AG08396 (cell line): ENCODE results near the gene HECTD2.
"Not testable (repeated sequence)": the region's sequence is repeated elsewhere in the genome, so short reads cannot be mapped to it uniquely, and the experiment has no call there.

ENCODE experiments used
- DNase-seq: peaks from one replicate; pipeline ENCODE4 v3.0.0; 2012; ENCODE audit warnings: low spot score, mixed read lengths

The HECTD2 gene

GRCh38 chr10:91412354-91413087 is 2.4 kb downstream of the HECTD2 start:
- no peak for DNase-seq

GRCh38 chr10:91415816-91416215 is 5.7 kb downstream of the HECTD2 start:
- no peak for DNase-seq

DNA sequence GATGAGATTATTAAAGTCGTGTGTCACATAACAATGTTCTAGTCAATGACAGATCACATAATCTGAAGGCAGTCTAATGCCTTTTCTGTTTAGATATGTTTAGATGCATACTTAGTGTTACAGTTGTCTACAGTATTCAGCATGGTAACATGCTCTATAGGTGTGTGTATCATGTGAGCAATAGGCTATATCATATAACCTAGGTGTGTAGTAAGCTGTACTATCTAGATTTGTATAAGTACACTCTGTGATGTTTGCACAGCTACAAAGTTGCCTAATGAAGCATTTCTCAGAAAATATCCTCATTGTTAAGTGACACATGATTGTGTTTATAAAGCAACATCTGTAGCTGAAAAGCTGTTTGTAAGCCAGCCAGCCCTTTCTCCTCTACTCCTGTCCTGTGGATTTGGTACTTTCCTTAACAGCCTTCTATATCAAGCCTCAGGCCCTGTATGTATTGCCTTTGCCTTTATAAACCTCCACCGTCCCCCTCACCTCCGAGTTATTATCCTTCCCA is 6.3 kb downstream of the HECTD2 start:
- DNase-seq: no peak

DNA sequence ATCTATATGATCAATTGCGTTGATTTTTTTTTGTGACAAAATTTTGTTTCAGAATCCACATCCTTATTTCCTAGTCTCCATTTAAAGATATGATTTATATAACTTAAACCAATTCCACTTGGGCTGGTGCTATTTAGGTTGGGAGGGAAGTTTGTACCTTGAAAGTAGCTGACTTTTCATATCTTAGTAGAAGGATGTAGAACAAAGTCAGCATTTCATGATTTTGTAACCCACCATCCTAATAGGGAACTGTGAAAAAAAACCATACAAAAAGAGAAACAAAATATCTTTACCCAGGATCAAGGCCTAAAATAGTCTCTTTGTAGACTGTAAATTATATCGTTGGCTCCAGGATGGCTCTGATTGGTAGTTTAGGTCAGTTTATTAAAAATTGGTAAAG is 8.3 kb downstream of the HECTD2 start:
- no peak for DNase-seq

DNA sequence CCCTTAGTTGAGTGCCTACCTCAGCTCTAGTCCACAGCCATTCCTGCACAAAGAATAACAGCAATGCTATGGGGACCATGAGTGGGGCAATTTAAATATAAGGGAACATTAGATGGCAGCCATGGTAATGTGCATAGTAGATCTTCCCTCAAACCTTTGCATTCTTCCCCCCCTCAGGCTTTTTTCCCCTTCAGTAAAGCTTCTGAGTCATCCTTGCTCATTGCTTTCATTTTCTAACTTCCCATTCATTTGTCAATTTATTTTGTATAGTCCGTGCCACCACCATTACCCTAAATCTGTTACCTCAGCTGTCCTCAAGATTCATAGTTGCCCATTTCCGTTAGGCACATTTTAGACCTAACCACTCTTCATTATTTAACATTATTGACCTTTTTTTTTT is 10.7 kb downstream of the HECTD2 start:
- DNase-seq: no peak

GRCh38 chr10:91422915-91423314 is 12.8 kb downstream of the HECTD2 start:
- DNase-seq: no peak

- no peak for DNase-seq
Measured at GRCh38 chr10:91424016-91424415, 13.9 kb downstream of the HECTD2 start.

DNA sequence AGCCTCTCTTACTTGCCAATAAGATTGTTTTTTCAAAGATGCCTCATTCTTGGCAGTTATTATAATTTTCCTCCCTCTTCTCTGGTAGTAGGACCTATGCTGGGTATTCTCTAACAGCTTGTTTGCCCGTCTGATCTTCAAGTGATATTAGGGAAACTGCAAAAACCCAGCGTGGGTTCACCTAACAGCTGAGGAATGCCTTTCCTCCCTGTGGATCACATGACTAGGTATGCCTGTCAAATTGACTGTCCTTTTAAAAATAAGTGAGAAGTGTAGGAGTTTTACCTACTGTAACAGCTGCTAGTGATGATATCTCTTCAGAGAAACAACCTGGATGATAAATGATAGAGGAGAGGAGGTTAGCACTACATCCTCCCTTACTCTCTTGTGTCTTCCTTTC is 22.0 kb downstream of the HECTD2 start:
- DNase-seq: no peak

GRCh38 chr10:91433620-91434019 is 23.5 kb downstream of the HECTD2 start:
- no peak for DNase-seq

GRCh38 chr10:91434041-91434440 is 23.9 kb downstream of the HECTD2 start:
- DNase-seq: no peak

- DNase-seq: no peak
Measured at GRCh38 chr10:91435241-91435640, 25.1 kb downstream of the HECTD2 start.

DNA sequence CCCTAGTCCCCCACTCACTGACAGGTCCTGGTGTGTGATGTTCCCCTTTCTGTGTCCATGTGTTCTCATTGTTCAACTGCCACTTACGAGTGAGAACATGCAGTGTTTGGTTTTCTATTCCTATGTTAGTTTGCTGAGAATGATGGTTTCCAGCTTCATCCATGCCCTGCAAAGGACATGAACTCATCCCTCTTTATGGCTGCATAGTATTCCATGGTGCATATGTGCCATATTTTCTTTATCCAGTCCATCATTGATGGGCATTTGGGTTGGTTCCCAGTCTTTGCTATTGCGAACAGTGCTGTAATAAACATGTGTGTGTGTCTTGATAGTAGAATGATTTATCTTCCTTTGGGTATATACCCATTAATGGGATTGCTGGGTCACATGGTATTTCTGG is 28.1 kb downstream of the HECTD2 start:
- not testable (repeated sequence) for DNase-seq

DNA sequence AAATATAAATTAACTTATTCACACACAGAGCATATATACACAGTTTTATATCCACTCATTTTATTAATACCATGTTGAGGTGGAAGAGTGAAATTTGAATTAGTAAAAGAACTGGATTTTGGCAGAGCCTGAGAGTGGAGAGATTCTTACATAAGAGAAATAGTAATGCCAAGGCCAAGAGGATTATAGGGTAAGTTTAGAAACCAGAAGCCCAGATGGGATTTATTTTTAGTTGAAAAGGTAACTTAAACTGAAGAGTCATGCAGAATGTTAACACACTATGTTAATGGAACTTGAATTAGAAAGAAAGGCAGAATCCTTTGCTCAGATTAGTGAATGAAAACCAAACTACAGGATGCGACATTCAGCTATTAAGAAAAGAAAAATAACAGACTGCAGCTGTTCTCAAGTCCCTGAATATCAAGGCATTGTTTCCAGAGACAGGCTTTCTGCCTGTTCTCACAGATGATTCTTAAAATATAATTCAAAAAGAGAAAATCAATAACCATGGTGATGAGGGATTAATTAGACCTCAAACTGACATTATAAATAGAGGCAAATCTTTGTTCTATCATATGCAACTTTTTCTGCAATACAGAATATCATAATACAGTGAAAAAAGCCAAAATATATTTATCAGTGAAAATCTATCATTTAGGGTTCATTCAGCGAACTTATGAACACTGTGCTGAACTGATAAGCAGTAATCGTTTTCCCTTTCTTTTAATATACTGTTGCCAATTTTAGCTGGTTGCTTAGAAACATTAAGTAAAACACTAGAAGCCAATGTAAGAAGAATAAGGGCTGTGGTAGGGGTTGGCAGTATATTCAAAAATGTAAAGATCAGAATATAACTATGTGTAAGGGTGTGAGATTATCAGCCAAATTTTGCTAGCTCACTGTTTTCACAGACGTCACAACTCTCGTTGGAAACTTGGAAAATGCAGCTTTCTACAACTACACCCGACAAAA is 34.4 kb downstream of the HECTD2 start:
- DNase-seq: no peak

DNA sequence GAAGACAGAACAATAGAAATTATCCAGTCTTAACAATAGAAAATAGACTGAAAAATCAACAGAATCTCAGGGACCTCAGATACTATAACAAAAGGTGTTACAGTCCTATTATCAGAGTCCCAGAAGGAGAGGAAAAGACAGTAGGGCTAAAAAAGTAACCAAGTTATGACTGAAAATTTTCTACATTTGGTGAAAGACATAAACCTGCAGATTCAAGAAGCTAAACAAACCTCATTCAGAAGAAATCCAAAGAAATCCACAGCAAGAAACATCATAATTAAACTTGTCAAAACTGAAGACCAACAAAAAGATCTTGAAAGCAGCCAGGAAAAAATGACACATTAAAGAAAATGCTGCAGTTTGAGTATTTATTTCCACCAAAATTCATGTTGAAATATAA is 41.9 kb downstream of the HECTD2 start:
- DNase-seq: no peak

DNA sequence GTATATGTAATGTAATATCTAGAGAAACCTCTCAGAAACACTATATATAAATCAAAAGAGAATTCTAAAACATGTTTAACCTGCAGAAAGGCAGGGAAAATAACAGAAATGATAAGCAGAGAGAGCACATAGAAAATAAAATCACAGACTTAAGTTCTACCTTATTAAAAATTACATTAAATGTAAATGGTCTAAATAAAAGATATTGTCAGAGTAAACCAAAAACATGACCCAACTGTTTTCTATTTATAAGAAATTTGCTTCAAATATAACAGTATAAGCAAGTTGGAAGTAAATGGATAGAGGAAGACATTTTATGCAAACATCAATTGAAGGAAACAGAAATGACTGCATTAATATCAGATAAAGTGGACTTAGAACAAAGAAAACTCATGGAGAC is 43.4 kb downstream of the HECTD2 start:
- no peak for DNase-seq

DNA sequence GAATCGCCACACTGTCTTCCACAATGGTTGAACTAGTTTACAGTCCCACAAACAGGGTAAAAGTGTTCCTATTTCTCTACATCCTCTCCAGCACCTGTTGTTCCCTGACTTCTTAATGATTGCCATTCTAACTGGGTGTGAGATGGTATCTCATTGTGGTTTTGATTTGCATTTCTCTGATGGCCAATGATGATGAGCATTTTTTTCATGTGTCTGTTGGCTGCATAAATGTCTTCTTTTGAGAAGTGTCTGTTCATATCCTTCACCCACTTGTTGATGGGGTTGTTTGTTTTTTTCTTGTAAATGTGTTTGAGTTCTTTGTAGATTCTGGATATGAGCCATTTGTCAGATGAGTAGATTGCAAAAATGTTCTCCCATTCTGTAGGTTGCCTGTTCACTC is 45.0 kb downstream of the HECTD2 start:
- DNase-seq: not testable (repeated sequence)

GRCh38 chr10:91460681-91461080 is 50.5 kb downstream of the HECTD2 start:
- DNase-seq: no peak

DNA sequence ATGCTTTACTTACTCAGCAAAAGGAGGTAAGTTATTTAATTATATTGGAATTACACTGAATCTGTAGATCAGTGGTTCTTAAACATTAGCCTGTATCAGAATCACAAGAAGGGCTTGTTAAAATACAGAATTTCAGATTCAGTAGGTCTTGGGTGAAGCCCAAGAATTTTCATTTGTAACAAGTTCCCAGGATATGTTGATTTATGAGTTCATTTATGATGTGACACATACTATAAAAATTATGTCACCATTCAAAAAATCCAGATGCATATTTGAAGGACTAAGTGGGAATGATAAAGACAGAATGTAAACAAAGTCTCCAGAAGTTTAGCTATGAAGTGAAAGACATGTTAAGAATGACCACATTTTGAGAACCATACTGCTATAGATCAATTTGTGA is 52.3 kb downstream of the HECTD2 start:
- no peak for DNase-seq

DNA sequence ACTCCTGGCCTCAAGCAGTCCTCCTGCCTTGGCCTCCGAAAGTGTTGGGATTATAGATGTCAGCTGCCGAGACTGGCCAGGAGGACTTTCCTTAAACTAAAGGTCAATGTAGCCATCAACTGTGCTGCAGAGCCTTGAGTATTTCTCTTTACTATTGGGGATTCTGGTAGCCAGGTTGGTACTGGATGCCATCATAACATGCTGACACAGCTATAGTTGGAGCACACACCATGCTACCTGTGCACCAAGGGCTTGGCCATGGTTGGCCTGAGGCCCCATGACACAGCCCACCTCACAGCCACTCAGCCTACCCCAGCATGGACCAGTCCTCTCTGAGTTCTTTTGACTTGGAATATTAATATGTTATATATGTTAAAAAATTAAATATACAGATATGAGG is 54.4 kb downstream of the HECTD2 start:
- no peak for DNase-seq

DNA sequence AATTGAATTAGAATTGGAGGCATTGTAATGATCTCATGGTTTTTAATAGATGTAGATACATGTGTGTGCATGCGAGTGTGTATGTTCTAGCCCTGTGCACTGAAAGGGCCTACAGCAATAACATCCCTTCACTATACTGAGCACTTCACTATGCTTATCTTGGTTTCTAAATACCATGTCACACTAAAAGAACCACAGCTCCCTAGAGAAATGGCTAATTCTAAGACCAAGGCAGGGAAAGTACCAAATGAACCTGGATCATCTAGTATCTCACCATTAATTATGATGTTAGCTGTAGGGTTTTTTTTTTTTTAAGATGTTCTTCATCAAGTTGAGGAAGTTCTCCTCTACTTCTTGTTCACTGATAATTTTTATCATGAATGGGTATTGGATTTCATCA is 55.1 kb downstream of the HECTD2 start:
- DNase-seq: no peak

DNA sequence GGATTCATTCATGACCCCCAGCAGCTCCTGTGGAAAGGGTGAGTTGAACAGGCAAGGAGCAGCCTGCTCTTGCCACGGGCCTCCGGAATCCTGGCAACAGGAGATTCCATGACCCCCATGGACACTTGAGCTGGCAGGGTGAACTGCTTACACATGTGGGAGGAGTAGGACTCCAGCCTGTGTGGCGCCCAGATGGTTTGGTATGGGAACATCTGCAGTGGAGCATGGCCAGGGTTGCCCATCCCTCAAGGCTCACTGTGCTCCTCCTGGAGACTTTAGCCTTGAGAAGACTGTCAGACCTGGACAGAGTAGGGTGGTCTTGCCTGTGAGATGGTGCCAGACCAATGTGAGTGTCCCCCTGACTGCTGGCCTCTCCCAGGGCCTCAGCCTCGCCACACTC is 57.0 kb downstream of the HECTD2 start:
- no peak for DNase-seq

GRCh38 chr10:91471602-91472001 is 61.5 kb downstream of the HECTD2 start:
- DNase-seq: no peak

GRCh38 chr10:91472911-91473310 is 62.8 kb downstream of the HECTD2 start:
- no peak for DNase-seq
